IMR-90 (cell line): Measurements from ENCODE around the gene PPP1R2. TPM values are rescaled to one million over a fixed set of nuclear protein-coding genes. Genes with fewer than 3 reads are reported as not detected.

Experiments used
- ATAC-seq: fragments of 200-7000 bp; cut with Tn5 transposase; 2 replicates; pipeline ENCODE4 v1.9.1; 2020; ENCODE audit warnings: low read depth, mild to moderate bottlenecking, moderate library complexity
- BruUV-seq: library from RNA; stranded (reverse); fragments of 400-500 nt; replicated peaks from 2 replicates; lab custom pipeline; 2021; lab: Mats Ljungman, UMichigan
- CTCF ChIA-PET: fragments of 300-600 bp; formaldehyde crosslinking; extraction: SDS; loops from one replicate; lab custom pipeline; 2021; ENCODE audit warnings: antibody characterized with exemption; lab: Yijun Ruan, JAX
- POLR2A ChIA-PET: fragments of 300-600 bp; sonication (Branson Sonifier 250); formaldehyde crosslinking; loops from one replicate; lab custom pipeline; 2022; ENCODE audit warnings: antibody characterized with exemption; ENCODE audit not compliant: unreplicated experiment; lab: Charles Lee
- DNase-seq: peaks from one replicate; pipeline ENCODE4 v3.0.0; 2013
- H2AFZ ChIP-seq: replicated peaks from 2 replicates; pipeline ENCODE3; 2013; ENCODE audit warnings: low read length, mild to moderate bottlenecking; ENCODE audit not compliant: poor library complexity
- H2AK5ac ChIP-seq: 2 replicates; pipeline ENCODE4 v1.6.1; 2013; ENCODE audit warnings: low read depth, low read length, inconsistent platforms
- H2AK9ac ChIP-seq: replicated peaks from 2 replicates; pipeline ENCODE3; 2013; ENCODE audit warnings: mild to moderate bottlenecking, low read depth, low read length, moderate library complexity; ENCODE audit not compliant: poor library complexity
- H2BK120ac ChIP-seq: 2 replicates; pipeline ENCODE4 v1.6.1; 2013; ENCODE audit warnings: low read depth, low read length, inconsistent platforms
- H2BK15ac ChIP-seq: 3 replicates; pipeline ENCODE4 v1.6.1; 2013; ENCODE audit warnings: low read depth, low read length, inconsistent platforms
- H2BK20ac ChIP-seq: 2 replicates; pipeline ENCODE4 v1.6.1; 2013; ENCODE audit warnings: low read depth, mild to moderate bottlenecking, inconsistent platforms, low read length, moderate library complexity
- H2BK5ac ChIP-seq: 2 replicates; pipeline ENCODE4 v1.6.1; 2013; ENCODE audit warnings: mild to moderate bottlenecking, low read depth, low read length, inconsistent platforms; ENCODE audit not compliant: poor library complexity, severe bottlenecking
- H3K14ac ChIP-seq: replicated peaks from 2 replicates; pipeline ENCODE4 v1.6.1; 2013; ENCODE audit warnings: low read depth, low read length, inconsistent platforms
- H3K18ac ChIP-seq: 2 replicates; pipeline ENCODE4 v1.6.1; 2013; ENCODE audit warnings: low read depth, low read length, control low read depth
- H3K23ac ChIP-seq: 2 replicates; pipeline ENCODE4 v1.6.1; 2013; ENCODE audit warnings: low read depth, low read length, inconsistent platforms
- H3K27ac ChIP-seq: 2 replicates; pipeline ENCODE4 v1.5.1; 2013; ENCODE audit warnings: mild to moderate bottlenecking, control low read depth, low read length; ENCODE audit not compliant: insufficient read depth
- H3K27me3 ChIP-seq: 2 replicates; pipeline ENCODE4 v1.6.1; 2013; ENCODE audit warnings: low read length; ENCODE audit not compliant: control insufficient read depth, insufficient read depth
- H3K36me3 ChIP-seq: 2 replicates; pipeline ENCODE4 v1.6.1; 2013; ENCODE audit warnings: low read length, mixed read lengths; ENCODE audit not compliant: control insufficient read depth, insufficient read depth
- H3K4ac ChIP-seq: 2 replicates; pipeline ENCODE4 v1.6.1; 2013; ENCODE audit warnings: low read depth, low read length, inconsistent platforms
- H3K4me1 ChIP-seq: 2 replicates; pipeline ENCODE4 v1.6.1; 2013; ENCODE audit warnings: low read length, mixed read lengths; ENCODE audit not compliant: control insufficient read depth, insufficient read depth
- H3K4me2 ChIP-seq: 2 replicates; pipeline ENCODE4 v1.6.1; 2013; ENCODE audit warnings: low read depth, mild to moderate bottlenecking, control low read depth, low read length, moderate library complexity
- H3K4me3 ChIP-seq: 2 replicates; pipeline ENCODE4 v1.5.1; 2013; ENCODE audit warnings: low read depth, mild to moderate bottlenecking, control low read depth, low read length, moderate library complexity; ENCODE audit not compliant: insufficient read depth
- H3K56ac ChIP-seq: 2 replicates; pipeline ENCODE4 v1.6.1; 2013; ENCODE audit warnings: low read length, inconsistent platforms; ENCODE audit not compliant: insufficient read depth; ENCODE audit errors: extremely low read depth
- H3K79me1 ChIP-seq, 2 experiments: 2 replicates each; pipeline ENCODE4 v1.6.1; 2013; ENCODE audit warnings: low read length in 2 of 2, inconsistent platforms in 1 of 2, low read depth in 1 of 2
- H3K9ac ChIP-seq: 2 replicates; pipeline ENCODE4 v1.6.1; 2013; ENCODE audit warnings: low read depth, low read length, control low read depth
- H3K9me1 ChIP-seq: 2 replicates; pipeline ENCODE4 v1.6.1; 2013; ENCODE audit warnings: low read length, inconsistent platforms; ENCODE audit not compliant: insufficient read depth
- H3K9me3 ChIP-seq: 2 replicates; pipeline ENCODE4 v1.6.1; 2013; ENCODE audit warnings: low read length; ENCODE audit not compliant: control insufficient read depth, insufficient read depth
- H4K20me1 ChIP-seq: 2 replicates; pipeline ENCODE4 v1.6.1; 2013; ENCODE audit warnings: low read length, inconsistent platforms; ENCODE audit not compliant: insufficient read depth
- H4K5ac ChIP-seq: 2 replicates; pipeline ENCODE4 v1.6.1; 2013; ENCODE audit warnings: mild to moderate bottlenecking, low read depth, low read length, control low read depth
- H4K8ac ChIP-seq, 2 experiments: 2 replicates each; pipeline ENCODE4 v1.6.1; 2013; ENCODE audit warnings: low read depth in 2 of 2, low read length in 2 of 2, control low read depth in 1 of 2, inconsistent platforms in 1 of 2
- H4K91ac ChIP-seq: 2 replicates; pipeline ENCODE4 v1.6.1; 2013; ENCODE audit warnings: low read depth, low read length, inconsistent platforms; ENCODE audit not compliant: insufficient read depth
- BHLHE40 ChIP-seq: fragments of 150-350 bp; IDR thresholded peaks from 2 replicates; pipeline ENCODE4 v1.6.1; 2016; ENCODE audit warnings: mild to moderate bottlenecking, low read depth, low read length
- CHD1 ChIP-seq: IDR thresholded peaks from 2 replicates; pipeline ENCODE4 v1.6.1; 2012; ENCODE audit warnings: low read depth, low read length, improper control_type of control experiment
- ELK1 ChIP-seq: fragments of 150-350 bp; IDR thresholded peaks from 2 replicates; pipeline ENCODE4 v1.6.1; 2016; ENCODE audit warnings: low read depth, mild to moderate bottlenecking, low read length, moderate library complexity, borderline replicate concordance
- MAFK ChIP-seq: IDR thresholded peaks from 2 replicates; pipeline ENCODE4 v1.6.1; 2012; ENCODE audit warnings: low read depth, low read length, improper control_type of control experiment
- MAZ ChIP-seq: IDR thresholded peaks from 2 replicates; pipeline ENCODE4 v1.6.1; 2012; ENCODE audit warnings: low read depth, mild to moderate bottlenecking, low read length, improper control_type of control experiment, moderate library complexity, borderline replicate concordance
- MXI1 ChIP-seq: IDR thresholded peaks from 2 replicates; pipeline ENCODE4 v1.6.1; 2012; ENCODE audit warnings: low read depth, mild to moderate bottlenecking, low read length, moderate library complexity, borderline replicate concordance
- POLR2A ChIP-seq: IDR thresholded peaks from 2 replicates; pipeline ENCODE4 v1.6.1; 2012; ENCODE audit warnings: mild to moderate bottlenecking, low read depth, low read length
- RCOR1 ChIP-seq: IDR thresholded peaks from 2 replicates; pipeline ENCODE4 v1.6.1; 2012; ENCODE audit warnings: mild to moderate bottlenecking, low read length, improper control_type of control experiment; ENCODE audit not compliant: insufficient replicate concordance
- RFX5 ChIP-seq: IDR thresholded peaks from 2 replicates; pipeline ENCODE4 v1.8.0; 2012; ENCODE audit warnings: low read depth, mild to moderate bottlenecking, low read length, moderate library complexity
- WGBS, 2 experiments: methylation state at CpG; one replicate each; pipeline versions ENCODE4 v1.1.5 to v1.1.7; 2013; ENCODE audit warnings: missing lambda C conversion rate in 2 of 2; ENCODE audit not compliant: insufficient read length in 1 of 2; ENCODE audit errors: extremely low coverage in 2 of 2; 5-methylcytosine and 5-hydroxymethylcytosine counted together
- dilution Hi-C: fragments of 300-500 bp; cut with HindIII; formaldehyde crosslinking; loops from one replicate; pipeline ENCODE4 v1.14.3; 2018; ENCODE audit warnings: low sequenced_read_pairs; ENCODE audit not compliant: unreplicated experiment
- in situ Hi-C: fragments of 300-500 bp; cut with MboI; formaldehyde crosslinking; loops from 3 replicates; pipeline ENCODE4 v1.14.3; 2019; ENCODE audit warnings: low sequenced_read_pairs, inconsistent platforms, mixed read lengths
- intact Hi-C: fragments of 100-400 bp; cut with micrococcal nuclease; formaldehyde crosslinking; loops from 2 replicates; pipeline ENCODE4 v1.10.0; 2022
- polyA plus RNA-seq, 3 experiments: library from polyadenylated mRNA; depleted of rRNA; stranded (reverse); fragments of >200 nt; gene quantifications; 2 replicates each; pipeline ENCODE4 v1.2.3, GENCODE V29; 2012; ENCODE audit warnings: low replicate concordance in 1 of 3
- total RNA-seq: library from RNA; depleted of rRNA; stranded (reverse); fragments of >200 nt; gene quantifications from 2 replicates; pipeline ENCODE4 v1.2.3, GENCODE V29; 2012

Gene PPP1R2
- total and polyA plus RNA-seq, 2 of the 4 experiments (the other 2 are of a cell fraction), result 9.2 to 36.0 TPM

GRCh38 chr3:195548987-195549386, 5.9 kb upstream of the PPP1R2 start:
- dilution Hi-C loops, result no loop called here

More at GRCh38 chr3:195548987-195549386, 5.9 kb upstream of the PPP1R2 start:
- no peak overlapping the region for H2AK5ac ChIP-seq
- H3K18ac ChIP-seq, result no peak overlapping the region
- no peak overlapping the region for H2BK5ac ChIP-seq
- H3K56ac ChIP-seq, result no peak overlapping the region
- no peak overlapping the region for H3K9ac ChIP-seq
- no peak overlapping the region for H3K27ac ChIP-seq
- no peak overlapping the region for H2AK9ac ChIP-seq
- ChIA-PET POLR2A (no interaction called here), CTCF (no interaction called here)
- no peak for DNase-seq
- no CpG with 5 or more reads among the region's 2 CpGs for WGBS, 2 experiments
- H3K4ac ChIP-seq, result no peak overlapping the region
- H3K14ac ChIP-seq, result no peak overlapping the region
- H3K9me1 ChIP-seq, result no peaks in the 10 kb centered on the region
- in situ Hi-C loops (no loop called here), intact Hi-C loops (no loop called here)
- H2BK20ac ChIP-seq, result no peak overlapping the region
- H3K79me1 ChIP-seq, result no peaks in the 10 kb centered on the region
- no peak for TF ChIP-seq BHLHE40
- no peak for TF ChIP-seq ELK1
- TF ChIP-seq RFX5, result no peak
- TF ChIP-seq MXI1, result no peak
- TF ChIP-seq RCOR1, result no peak
- TF ChIP-seq MAFK, result no peak
- no peak for TF ChIP-seq MAZ
- no peak for TF ChIP-seq CHD1
- no peak for TF ChIP-seq POLR2A
- H3K36me3 ChIP-seq, result no peaks in the 10 kb centered on the region
- no peak overlapping the region for H4K91ac ChIP-seq
- H2BK120ac ChIP-seq, result no peak overlapping the region
- no peaks in the 10 kb centered on the region for H4K20me1 ChIP-seq
- H3K4me3 ChIP-seq, result no peak overlapping the region
- H3K4me2 ChIP-seq, result no peak overlapping the region
- BruUV-seq, result no TSS peak
- H4K8ac ChIP-seq, result no peak overlapping the region
- H4K5ac ChIP-seq, result no peak overlapping the region
- no peaks in the 10 kb centered on the region for H3K9me3 ChIP-seq
- peaks cover 16% of the 10 kb centered on the region for H3K27me3 ChIP-seq
- no peak overlapping the region for H2AFZ ChIP-seq
- peaks cover 2% of the 10 kb centered on the region; the same call in 1 of the 2 replicates for H3K4me1 ChIP-seq
- ATAC-seq, result no peak
- H3K23ac ChIP-seq, result no peak overlapping the region
- no peak overlapping the region for H2BK15ac ChIP-seq
